ENCODE results near the gene KRTAP5-7.

Gene KRTAP5-7

DNA sequence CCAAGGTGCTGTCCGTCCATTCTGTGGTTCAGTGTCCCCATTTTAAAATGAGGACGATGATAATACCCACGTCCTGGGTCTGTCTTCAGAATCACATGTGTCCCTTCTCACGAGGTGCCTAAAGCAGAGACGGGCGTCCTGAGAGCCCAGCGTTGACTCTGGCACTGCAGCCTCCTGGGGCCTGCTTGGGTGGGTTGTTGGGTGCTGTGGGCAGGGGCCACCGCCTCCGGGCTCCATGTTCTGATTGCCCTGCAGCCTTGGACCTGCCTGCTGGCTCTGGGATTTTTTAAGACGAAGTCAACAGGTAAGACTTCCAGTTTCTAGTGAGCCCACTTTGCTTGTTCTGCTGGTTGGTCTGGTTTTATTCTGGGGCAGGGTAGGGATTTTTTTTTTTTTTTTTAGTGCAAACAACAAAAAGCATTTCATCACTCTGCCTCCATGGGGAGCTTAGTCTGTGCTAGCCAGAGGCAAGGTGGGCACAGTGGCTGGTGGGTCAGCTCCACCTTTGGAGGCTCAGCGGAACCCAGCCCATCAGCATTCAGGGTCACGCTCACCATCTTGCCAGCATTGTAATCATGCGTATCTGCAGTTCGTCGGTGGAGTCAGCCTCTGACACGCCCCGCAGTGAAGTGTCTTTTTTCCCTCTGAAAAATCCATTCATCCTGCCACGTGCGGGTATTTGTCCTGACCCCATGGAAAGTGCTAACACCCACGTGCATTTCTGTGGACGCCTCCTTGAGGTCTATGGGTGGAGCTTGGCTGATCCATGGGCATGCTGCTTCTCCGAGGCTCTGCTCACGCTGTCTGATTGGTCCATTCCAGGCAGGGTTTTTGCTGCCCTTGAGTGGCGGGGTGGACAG is 45.7 kb upstream of the KRTAP5-7 start:
- Histone ChIP-seq H3K9ac (ENCODE audit: low read length) (no peak overlapping the region), H3K79me2 (ENCODE audit: insufficient read depth, low read length) (no peaks in the 10 kb centered on the region), H4K20me1 (ENCODE audit: low read depth, low read length) (no peaks in the 10 kb centered on the region), H3F3A (ENCODE audit: insufficient read depth) (no peaks in the 10 kb centered on the region), H3K4me3 (ENCODE audit: insufficient read depth, low read length, poor library complexity, severe bottlenecking) (no peak overlapping the region), H3K9me3 (ENCODE audit: insufficient read depth, low read length) (no peaks in the 10 kb centered on the region), H3K9me2 (replicated peaks; ENCODE audit: insufficient read depth, low read length) (no peaks in the 10 kb centered on the region), H3K27ac (ENCODE audit: low read depth, low read length) (no peak overlapping the region), H3K36me3 (ENCODE audit: low read length) (no peaks in the 10 kb centered on the region), H3K27me3 (ENCODE audit: low read length) (no peaks in the 10 kb centered on the region), H2AFZ (ENCODE audit: low read depth, low read length, severe bottlenecking) (no peak overlapping the region), H3K4me2 (ENCODE audit: low read depth, low read length, poor library complexity, severe bottlenecking) (no peak overlapping the region)
- TF ChIP-seq, protein P1, sequence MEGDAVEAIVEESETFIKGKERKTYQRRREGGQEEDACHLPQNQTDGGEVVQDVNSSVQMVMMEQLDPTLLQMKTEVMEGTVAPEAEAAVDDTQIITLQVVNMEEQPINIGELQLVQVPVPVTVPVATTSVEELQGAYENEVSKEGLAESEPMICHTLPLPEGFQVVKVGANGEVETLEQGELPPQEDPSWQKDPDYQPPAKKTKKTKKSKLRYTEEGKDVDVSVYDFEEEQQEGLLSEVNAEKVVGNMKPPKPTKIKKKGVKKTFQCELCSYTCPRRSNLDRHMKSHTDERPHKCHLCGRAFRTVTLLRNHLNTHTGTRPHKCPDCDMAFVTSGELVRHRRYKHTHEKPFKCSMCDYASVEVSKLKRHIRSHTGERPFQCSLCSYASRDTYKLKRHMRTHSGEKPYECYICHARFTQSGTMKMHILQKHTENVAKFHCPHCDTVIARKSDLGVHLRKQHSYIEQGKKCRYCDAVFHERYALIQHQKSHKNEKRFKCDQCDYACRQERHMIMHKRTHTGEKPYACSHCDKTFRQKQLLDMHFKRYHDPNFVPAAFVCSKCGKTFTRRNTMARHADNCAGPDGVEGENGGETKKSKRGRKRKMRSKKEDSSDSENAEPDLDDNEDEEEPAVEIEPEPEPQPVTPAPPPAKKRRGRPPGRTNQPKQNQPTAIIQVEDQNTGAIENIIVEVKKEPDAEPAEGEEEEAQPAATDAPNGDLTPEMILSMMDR (IDR thresholded peaks at IDR 0.05; ENCODE audit: insufficient read depth, low read length, poor library complexity, severe bottlenecking): no peak
- no peak for TF ChIP-seq EZH2phosphoT487 (conservative IDR thresholded peaks at IDR 0.05; ENCODE audit: low read length)

DNA sequence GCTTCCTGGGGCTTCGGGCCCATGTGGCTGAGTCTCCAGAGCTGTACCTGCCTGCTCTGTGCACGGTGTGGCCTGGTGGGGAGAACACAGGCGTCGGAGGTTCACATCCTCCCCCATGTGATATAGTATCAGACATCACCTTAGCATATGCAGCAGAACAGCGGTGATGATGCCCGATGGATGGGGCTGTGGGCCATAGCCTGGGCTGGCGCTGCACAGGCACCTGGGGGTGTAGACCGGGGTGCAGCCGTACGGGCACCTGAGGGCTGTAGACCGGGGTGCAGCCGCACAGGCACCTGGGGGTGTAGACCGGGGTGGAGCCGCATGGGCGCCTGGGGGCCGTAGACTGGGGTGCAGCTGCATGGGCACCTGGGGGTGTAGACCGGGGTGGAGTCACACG is 44.9 kb upstream of the KRTAP5-7 start:
- no peaks in the 10 kb centered on the region for H3K9me3 ChIP-seq (ENCODE audit: insufficient read depth, low read length)
- no peaks in the 10 kb centered on the region for H3K79me2 ChIP-seq (ENCODE audit: insufficient read depth, low read length)
- no peak overlapping the region for H3K4me2 ChIP-seq (ENCODE audit: low read depth, low read length, poor library complexity, severe bottlenecking)
- no peak overlapping the region for H3K27ac ChIP-seq (ENCODE audit: low read depth, low read length)
- no peak overlapping the region for H2AFZ ChIP-seq (ENCODE audit: low read depth, low read length, severe bottlenecking)
- no peaks in the 10 kb centered on the region for H3F3A ChIP-seq (ENCODE audit: insufficient read depth)
- H3K9ac ChIP-seq (ENCODE audit: low read length): no peak overlapping the region
- H3K9me2 ChIP-seq (replicated peaks; ENCODE audit: insufficient read depth, low read length): no peaks in the 10 kb centered on the region
- H3K27me3 ChIP-seq (ENCODE audit: low read length): no peaks in the 10 kb centered on the region
- no peak overlapping the region for H3K4me3 ChIP-seq (ENCODE audit: insufficient read depth, low read length, poor library complexity, severe bottlenecking)
- H4K20me1 ChIP-seq (ENCODE audit: low read depth, low read length): no peaks in the 10 kb centered on the region
- H3K36me3 ChIP-seq (ENCODE audit: low read length): no peaks in the 10 kb centered on the region
- TF ChIP-seq EZH2phosphoT487 (conservative IDR thresholded peaks at IDR 0.05; ENCODE audit: low read length): no peak
- TF ChIP-seq, protein P1 (IDR thresholded peaks at IDR 0.05; ENCODE audit: insufficient read depth, low read length, poor library complexity, severe bottlenecking): no peak

DNA sequence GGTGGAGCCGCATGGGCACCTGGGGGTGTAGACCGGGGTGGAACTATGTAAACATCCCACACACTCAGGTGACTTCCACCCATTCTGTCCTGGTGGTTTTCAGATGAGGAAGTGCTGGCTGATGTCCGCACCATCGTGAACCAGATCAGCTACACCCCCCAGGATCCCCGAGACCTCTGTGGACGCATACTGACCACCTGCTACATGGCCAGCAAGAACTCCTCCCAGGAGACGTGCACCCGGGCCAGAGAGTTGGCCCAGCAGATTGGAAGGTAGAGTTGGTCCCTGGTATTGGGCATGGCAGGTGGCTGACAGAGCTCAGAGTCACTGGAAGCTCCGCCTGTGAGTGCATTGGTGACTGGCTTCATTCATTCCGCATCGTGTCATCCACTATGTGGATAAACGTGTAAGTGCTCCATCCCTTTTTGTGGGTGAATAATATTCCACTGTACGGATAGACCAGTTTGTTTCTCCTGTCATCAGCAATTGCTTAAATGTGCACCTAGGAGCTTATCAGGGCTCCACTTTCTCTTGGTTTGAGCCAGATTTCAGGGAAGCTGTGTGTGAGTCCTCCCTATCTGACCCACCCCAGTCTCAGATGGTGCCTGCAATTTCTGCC is 44.2 kb upstream of the KRTAP5-7 start:
- no peak overlapping the region for H3K27ac ChIP-seq (ENCODE audit: low read depth, low read length)
- no peaks in the 10 kb centered on the region for H3K27me3 ChIP-seq (ENCODE audit: low read length)
- H3K9me3 ChIP-seq (ENCODE audit: insufficient read depth, low read length): no peaks in the 10 kb centered on the region
- H3F3A ChIP-seq (ENCODE audit: insufficient read depth): no peaks in the 10 kb centered on the region
- TF ChIP-seq, protein P1 (IDR thresholded peaks at IDR 0.05; ENCODE audit: insufficient read depth, low read length, poor library complexity, severe bottlenecking): no peak
- no peak overlapping the region for H3K4me3 ChIP-seq (ENCODE audit: insufficient read depth, low read length, poor library complexity, severe bottlenecking)
- H3K36me3 ChIP-seq (ENCODE audit: low read length): no peaks in the 10 kb centered on the region
- H3K9ac ChIP-seq (ENCODE audit: low read length): no peak overlapping the region
- H4K20me1 ChIP-seq (ENCODE audit: low read depth, low read length): no peaks in the 10 kb centered on the region
- H3K9me2 ChIP-seq (replicated peaks; ENCODE audit: insufficient read depth, low read length): no peaks in the 10 kb centered on the region
- no peak overlapping the region for H3K4me2 ChIP-seq (ENCODE audit: low read depth, low read length, poor library complexity, severe bottlenecking)
- no peak overlapping the region for H2AFZ ChIP-seq (ENCODE audit: low read depth, low read length, severe bottlenecking)
- H3K79me2 ChIP-seq (ENCODE audit: insufficient read depth, low read length): no peaks in the 10 kb centered on the region
